K562 (cell line): Measurements from ENCODE around the gene MANF. TPM values are rescaled to one million over a fixed set of nuclear protein-coding genes. Genes with fewer than 3 reads are reported as not detected.

ENCODE experiments used
- ADNP ChIP-seq: fragments of 200-800 bp; sonication (Bioruptor generic); IDR thresholded peaks from 2 replicates; pipeline ENCODE4 v1.6.1; 2016; ENCODE audit warnings: missing genetic modification characterization, missing compliant biosample characterization
- ATF7 ChIP-seq: fragments of 450-650 bp; IDR thresholded peaks from 2 replicates; pipeline ENCODE4 v1.7.1; 2014; ENCODE audit warnings: mild to moderate bottlenecking, moderate library complexity
- CHD7 ChIP-seq: fragments of 200-600 bp; sonication (generic); IDR thresholded peaks from one replicate; pipeline ENCODE4 v1.6.1; 2012; ENCODE audit warnings: mild to moderate bottlenecking, low read depth, low read length, inconsistent platforms
- HSF4 ChIP-seq: fragments of 250-450 bp; sonication (Bioruptor Pico); IDR thresholded peaks from 2 replicates; pipeline ENCODE4 v2.1.2; 2022; ENCODE audit warnings: mild to moderate bottlenecking, moderate library complexity, borderline replicate concordance
- JUNB ChIP-seq: fragments of 450-650 bp; formaldehyde crosslinking; conservative IDR thresholded peaks from 2 replicates; pipeline ENCODE4 v1.4.0; 2020; ENCODE audit warnings: mild to moderate bottlenecking
- PCBP2 ChIP-seq: fragments of 200-400 bp; formaldehyde crosslinking; IDR thresholded peaks from 2 replicates; pipeline ENCODE4 v1.6.1; 2018; ENCODE audit warnings: low read length, low read depth, mild to moderate bottlenecking, moderate library complexity; ENCODE audit not compliant: poor library complexity, severe bottlenecking
- RAD21 ChIP-seq, 2 experiments: fragments of 250-450 bp in 1 of 2; fragments of 450-650 bp in 1 of 2; sonication (Bioruptor Pico) in 1 of 2; formaldehyde crosslinking in 1 of 2; IDR thresholded peaks in 1 of 2; conservative IDR thresholded peaks in 1 of 2; 2 replicates each; pipeline versions ENCODE4 v1.4.0 to v1.8.0; 2020 to 2022; ENCODE audit warnings: mild to moderate bottlenecking in 2 of 2, moderate library complexity in 1 of 2
- SUPT5H ChIP-seq: fragments of 450-650 bp; IDR thresholded peaks from 2 replicates; pipeline ENCODE4 v1.6.1; 2016
- TEAD1 ChIP-seq, 2 experiments: fragments of 450-650 bp in 1 of 2; sonication (generic) in 1 of 2; formaldehyde crosslinking; IDR thresholded peaks; 2 replicates each; pipeline versions ENCODE4 v1.4.0 to v1.8.0; 2020 to 2022; ENCODE audit warnings: mild to moderate bottlenecking in 2 of 2, missing genetic modification reagents in 1 of 2
- TEAD4 ChIP-seq, 2 experiments: sonication (generic) in 1 of 2; formaldehyde crosslinking in 1 of 2; IDR thresholded peaks; 2 replicates each; pipeline versions ENCODE4 v1.6.1 to v1.8.0; 2012 to 2022; ENCODE audit warnings: borderline replicate concordance in 1 of 2, inconsistent platforms in 1 of 2, low read length in 1 of 2, mild to moderate bottlenecking in 1 of 2, missing genetic modification reagents in 1 of 2
- ZBTB26 ChIP-seq: fragments of 450-650 bp; formaldehyde crosslinking; IDR thresholded peaks from 2 replicates; pipeline ENCODE4 v1.4.0; 2022; ENCODE audit warnings: missing genetic modification characterization
- ZNF263 ChIP-seq: sonication (generic); formaldehyde crosslinking; IDR thresholded peaks from 2 replicates; pipeline ENCODE4 v1.8.0; 2022; ENCODE audit warnings: mild to moderate bottlenecking, missing genetic modification reagents, borderline replicate concordance
- ZNF274 ChIP-seq: IDR thresholded peaks from 2 replicates; pipeline ENCODE4 v1.6.1; 2011; ENCODE audit warnings: low read depth, mild to moderate bottlenecking, low read length, moderate library complexity, borderline replicate concordance
- ZNF561 ChIP-seq: fragments of 450-650 bp; formaldehyde crosslinking; conservative IDR thresholded peaks from 2 replicates; pipeline ENCODE4 v1.4.0; 2020; ENCODE audit warnings: mild to moderate bottlenecking, moderate library complexity
- ZNF766 ChIP-seq: fragments of 200-800 bp; sonication (Bioruptor generic); conservative IDR thresholded peaks from 2 replicates; pipeline ENCODE4 v1.6.1; 2016; ENCODE audit warnings: missing genetic modification characterization, missing compliant biosample characterization
- polyA plus RNA-seq, 8 experiments: library from polyadenylated mRNA; depleted of rRNA in 4 of 8; stranded (reverse) in 5 of 8; unstranded in 3 of 8; fragments of >200 nt; fragmentation: Nextera tagmentation in 2 of 8; fragmentation: Illumina TruSeq in 1 of 8; extraction: Ambion mirVana in 2 of 8; extraction: Trizol in 1 of 8; gene quantifications; 2 replicates each; pipeline versions ENCODE4 v1.2.1 to v1.2.3, GENCODE V29; 2011 to 2014; ENCODE audit warnings: inconsistent platforms in 1 of 8, missing spikeins in 1 of 8
- total RNA-seq, 7 experiments: library from RNA; depleted of rRNA in 6 of 7; stranded (reverse); fragments of >200 nt in 6 of 7; fragmentation: Illumina TruSeq in 2 of 7; extraction: Trizol in 2 of 7; gene quantifications; 2 replicates each; pipeline versions ENCODE4 v1.2.1 to v1.2.3, GENCODE V29; 2011 to 2021; ENCODE audit warnings: low replicate concordance in 1 of 7

The MANF gene
- total and polyA plus RNA-seq, 9 of the 15 experiments (the other 6 are each of a cell fraction or from before 2014, with no cell fraction given) = 6.5 to 52.7 (median 42.3) TPM

- TF ChIP-seq ZBTB26 (CRISPR knock-in tag) (no peak), ATF7 (no peak), RAD21 (CRISPR knock-in tag; conservative IDR thresholded peaks at IDR 0.05 in 1 of 2, IDR thresholded peaks at IDR 0.05 in 1 of 2) (peak; percentile 30 to 45; a peak in 3 of 4 replicates), ZNF766 (CRISPR knock-in tag) (no peak), TEAD4 (IDR thresholded peaks at IDR 0.05; ENCODE audit: low read length) (no peak), TEAD4 (CRISPR knock-in tag; IDR thresholded peaks at IDR 0.05; ENCODE audit: borderline replicate concordance) (no peak), PCBP2 (no peak), ADNP (tag) (no peak), SUPT5H (no peak), CHD7 (no peak), ZNF263 (CRISPR knock-in tag) (no peak), JUNB (CRISPR knock-in tag) (no peak), ZNF274 (no peak), ZNF561 (CRISPR knock-in tag) (no peak), HSF4 (CRISPR knock-in tag) (no peak), TEAD1 (CRISPR knock-in tag; IDR thresholded peaks at IDR 0.05) (no peak)
These were observed 4.5 kb downstream of the MANF start (continued) for GRCh38 chr3:51389423-51390183.
